NCI-H1417 treated with DMSO at 0.1 percent for 48 hours (cell line): ENCODE measurements around the gene KIRREL3.

ENCODE experiments used
- DNase-seq: peaks from one replicate; lab custom pipeline; 2025; lab: John Stamatoyannopoulos, UW

The KIRREL3 gene

GRCh38 chr11:126506789-126507188 is 493.8 kb downstream of the KIRREL3 start:
- DNase-seq, result no peak

DNA sequence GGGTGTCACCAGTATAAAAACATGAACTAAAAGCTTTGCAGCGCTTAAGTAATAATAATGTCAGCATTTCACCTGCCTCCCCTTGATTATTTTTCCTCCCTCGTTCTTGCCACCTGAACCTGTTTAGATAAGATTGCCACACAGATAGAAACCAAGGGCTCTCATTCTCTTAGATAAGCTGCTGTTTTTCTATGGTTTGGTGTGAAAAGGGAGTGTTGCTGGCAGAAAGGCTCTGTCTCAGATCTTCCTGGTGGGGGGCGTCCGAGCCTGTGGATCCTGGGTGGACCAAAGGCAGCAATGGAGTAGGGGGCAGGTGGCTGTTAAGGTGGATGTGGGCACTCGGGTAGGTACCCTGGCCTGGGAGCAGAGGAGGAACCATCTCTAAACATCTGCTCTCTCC is 497.6 kb downstream of the KIRREL3 start:
- DNase-seq, result no peak

DNA sequence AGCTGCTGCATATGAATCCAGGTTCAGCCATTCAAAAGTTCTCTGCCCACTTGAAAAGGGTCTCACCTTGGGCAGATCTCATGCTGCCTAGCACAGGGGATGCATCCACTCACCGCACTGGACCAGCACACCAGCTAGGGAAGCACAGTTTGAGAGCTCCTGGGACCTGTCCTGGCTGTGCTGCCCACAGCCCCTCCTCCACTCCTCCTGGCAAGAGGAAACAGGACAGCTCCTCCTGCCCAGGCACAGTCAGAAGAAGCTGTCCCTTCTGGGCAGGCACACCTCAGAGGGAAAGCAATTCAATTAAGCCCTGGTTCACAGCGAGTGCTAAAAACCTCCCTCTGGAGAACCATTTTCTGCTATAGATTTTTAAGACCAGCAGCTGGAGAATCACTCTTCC is 498.4 kb downstream of the KIRREL3 start:
- no peak for DNase-seq

GRCh38 chr11:126501641-126502040 is 498.9 kb downstream of the KIRREL3 start:
- DNase-seq, result no peak

DNA sequence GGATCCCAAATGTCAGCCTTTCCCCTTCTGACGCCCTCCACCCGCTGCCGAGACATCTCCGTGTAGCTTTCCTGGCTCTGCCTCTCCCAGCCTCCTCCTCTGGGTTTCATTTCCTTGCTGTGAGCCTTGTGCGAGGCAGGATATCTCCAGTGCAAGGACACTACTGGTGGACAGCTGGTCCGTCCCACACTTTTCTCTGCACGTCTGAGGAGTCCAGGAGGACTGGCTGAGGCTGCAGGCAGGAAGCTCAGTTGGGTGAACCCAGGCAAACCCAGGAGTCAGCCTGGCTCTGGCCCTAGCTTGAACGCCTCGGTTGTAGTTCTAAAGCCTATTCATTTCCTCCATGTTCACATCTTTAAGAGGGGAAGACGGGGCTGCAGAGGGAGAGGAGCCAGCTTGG is 499.6 kb downstream of the KIRREL3 start:
- no peak for DNase-seq

DNA sequence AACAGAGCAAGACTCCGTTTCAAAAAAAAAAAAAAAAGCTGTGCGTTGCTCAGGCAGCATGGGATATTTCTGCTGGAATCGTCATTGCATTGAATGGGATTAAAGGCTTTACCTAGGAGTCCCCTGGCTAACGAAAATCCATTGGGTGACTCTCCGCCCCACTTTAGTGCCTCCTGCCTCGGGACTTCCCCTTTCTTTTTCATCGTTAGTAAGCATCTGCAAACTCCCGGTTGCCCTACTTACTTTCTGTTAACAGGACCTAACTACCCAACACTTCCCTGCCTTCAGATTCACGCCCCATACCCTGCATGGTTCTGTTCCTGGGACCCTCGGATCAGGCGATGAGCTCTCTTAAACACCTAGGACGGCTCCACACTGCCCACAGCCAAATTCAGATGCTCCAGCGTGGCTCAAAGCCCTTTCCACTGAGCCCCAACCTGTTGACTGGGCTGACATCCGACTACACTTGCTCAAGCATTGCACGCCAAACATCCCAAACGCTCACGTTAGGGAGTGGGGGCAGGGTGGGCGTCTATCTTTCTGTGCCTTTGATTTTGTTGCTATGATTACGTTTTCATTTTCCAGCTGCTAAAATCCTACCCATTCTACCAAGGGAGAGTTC is 501.3 kb downstream of the KIRREL3 start:
- DNase-seq, result no peak

DNA sequence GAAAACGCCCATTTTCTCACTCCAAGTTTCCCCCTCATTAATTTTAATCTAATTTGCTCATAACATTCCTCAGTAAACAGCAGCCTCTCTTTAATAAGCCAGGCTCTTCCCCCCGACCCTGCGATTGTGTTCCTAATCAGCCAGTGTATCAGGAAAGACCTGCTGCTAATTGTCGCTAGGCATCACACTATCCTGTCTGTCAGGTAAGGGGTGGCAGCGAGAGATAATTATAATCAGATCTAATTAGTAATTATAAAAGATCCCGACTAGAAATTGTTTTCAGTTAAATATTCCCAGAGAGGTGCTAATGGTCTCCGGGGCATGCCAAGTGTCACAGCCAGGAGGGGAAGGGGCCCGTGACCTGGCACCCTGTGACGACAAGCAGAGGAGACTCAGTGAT is 502.3 kb downstream of the KIRREL3 start:
- no peak for DNase-seq

DNA sequence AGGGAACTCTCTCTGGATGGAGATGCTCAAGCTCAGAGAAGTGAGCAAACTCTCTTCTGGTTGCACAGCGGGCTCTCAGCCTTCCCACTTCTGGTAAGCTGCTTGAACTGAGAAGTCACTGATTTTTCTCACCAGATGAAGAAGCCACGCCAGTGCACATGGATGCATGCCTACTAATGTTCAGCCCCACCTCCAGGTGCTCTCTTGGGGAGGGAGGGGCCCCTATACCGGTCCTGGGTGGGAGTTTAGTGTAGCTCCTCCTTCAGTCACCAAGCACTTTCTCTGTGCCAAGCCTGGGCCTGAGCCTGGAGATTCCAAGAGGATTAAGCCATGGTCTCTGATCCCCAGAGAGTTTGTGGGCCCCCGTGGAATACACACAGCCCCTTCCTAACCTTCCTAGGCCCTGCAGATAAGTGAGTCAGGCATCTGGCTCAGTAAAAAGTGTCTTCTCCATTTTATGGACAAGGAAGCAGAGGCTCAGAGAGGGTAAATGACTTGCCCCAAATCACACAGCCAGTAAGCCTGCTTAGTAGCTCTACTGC is 502.9 kb downstream of the KIRREL3 start:
- no peak for DNase-seq

DNA sequence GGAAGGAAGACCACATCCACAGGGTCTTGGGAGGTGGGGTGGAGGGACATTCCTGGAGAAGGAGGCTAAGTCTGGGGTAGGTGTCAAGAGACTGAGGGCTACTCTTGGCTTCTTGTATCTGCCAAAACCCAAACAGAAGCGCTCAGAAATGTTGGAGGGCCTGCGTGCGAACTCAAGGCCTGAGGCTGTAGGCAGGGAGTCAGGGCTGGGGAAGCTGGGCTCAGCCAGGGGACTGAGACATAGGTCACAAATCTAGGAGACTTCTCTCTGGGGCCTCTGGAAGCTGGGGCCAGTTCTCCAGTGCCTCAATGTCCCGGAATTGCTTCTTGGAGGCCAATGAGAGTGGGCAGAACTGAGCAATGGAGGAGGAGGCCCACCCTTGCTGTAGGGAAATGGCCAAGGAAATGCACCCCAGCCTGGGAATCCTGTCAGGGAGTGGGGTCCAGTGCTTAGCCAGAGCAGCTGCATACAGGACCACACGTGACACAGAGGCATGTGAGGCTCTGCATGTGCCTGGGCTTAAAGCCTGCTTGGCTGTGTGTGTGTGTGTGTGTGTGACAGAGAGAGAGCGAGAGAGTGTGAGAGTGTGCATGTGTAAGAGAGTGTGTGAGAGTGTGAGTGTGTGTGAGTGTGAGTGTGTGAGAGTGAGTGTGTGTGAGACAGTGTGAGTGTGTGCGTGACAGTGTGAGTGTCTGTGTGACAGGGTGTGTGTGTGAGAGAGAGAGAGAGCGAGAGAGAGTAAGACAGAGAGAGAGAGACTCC is 503.8 kb downstream of the KIRREL3 start:
- DNase-seq, result no peak

DNA sequence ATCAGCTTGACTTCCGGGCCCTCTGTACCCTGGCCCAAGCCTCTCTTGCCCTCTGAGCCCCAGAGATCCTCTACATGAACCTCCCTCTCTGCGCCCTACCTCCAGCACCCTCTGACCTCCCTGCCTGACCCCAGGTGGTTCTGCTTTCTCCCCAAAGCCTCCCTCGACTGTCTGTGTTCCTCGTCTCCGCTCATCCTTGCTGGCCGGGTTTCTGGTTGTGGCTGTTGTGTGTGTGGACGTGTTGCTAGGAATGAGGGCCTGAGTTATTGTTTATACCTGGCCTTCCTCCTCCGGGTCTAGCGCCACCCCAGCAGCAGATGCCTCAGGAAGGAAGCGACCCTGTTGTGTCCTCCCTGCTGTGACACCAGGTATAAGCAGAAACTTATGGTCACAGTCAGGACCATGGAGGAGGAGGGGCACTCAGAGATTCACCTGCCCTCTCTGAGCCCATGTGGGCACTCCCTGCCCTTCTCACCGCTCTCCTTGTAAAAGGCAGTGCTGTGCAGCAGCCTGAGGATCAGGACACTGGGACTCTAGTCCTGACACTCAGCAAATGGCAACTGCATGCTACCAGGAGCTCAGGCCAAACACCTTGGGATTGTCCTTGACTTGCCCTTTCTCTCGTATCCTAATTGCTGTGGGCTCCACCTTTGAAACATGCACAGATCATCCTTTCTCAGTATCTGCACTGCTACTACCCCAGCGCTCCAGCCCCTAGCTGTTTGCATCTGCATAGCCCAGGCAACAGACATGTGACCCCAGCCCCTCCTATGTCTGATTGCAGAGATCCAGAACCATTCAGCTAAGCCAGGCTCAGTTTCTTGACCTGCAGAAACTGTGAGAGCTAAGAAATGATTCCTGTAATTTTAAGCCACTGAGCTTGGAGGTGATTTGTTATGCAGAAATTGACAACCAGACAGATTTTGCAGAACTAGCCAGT is 505.0 kb downstream of the KIRREL3 start:
- DNase-seq, result no peak

DNA sequence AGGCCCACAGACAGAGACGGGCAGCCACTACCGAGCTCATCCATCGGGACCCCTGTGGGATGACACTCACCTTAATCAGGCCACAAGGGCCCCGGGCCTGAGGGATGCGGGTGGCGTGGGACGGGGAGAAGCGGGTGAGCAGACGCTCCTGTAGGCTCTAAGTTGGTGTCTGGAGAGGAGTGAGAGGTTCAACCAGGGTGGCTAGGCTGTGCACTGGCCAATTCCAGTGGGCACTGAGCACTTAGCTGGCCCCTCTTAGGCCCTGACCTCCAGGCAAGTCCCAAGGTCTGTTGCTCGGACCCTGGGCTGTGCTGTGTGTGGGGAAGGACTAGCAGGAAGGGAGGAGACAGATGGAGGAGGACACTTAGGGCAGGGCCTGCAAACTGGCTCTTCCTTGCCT is 505.7 kb downstream of the KIRREL3 start:
- no peak for DNase-seq

GRCh38 chr11:126492331-126493082 is 508.1 kb downstream of the KIRREL3 start:
- DNase-seq, result no peak

DNA sequence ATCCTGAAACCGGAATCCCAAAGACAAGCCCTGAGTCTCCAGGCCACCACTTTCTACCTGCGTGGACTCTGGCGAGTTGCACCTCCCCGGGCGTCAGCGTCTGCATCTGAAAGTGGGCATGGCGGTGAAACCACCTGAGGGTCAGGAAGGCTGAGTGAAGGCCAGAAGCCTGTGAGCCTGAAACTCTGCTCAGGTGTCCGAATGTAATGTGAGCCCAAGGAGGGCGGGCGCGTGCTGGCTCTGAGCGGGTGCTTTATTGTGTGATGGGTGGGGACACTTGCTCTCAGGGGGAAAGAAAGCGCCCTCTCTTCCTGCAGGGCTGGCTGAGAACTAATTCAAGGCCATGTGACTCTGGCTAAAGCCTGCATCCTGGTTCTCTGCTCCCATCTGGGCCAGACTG is 509.5 kb downstream of the KIRREL3 start:
- no peak for DNase-seq

- DNase-seq, result no peak
Measured at GRCh38 chr11:126489836-126490660, 510.5 kb downstream of the KIRREL3 start.

DNA sequence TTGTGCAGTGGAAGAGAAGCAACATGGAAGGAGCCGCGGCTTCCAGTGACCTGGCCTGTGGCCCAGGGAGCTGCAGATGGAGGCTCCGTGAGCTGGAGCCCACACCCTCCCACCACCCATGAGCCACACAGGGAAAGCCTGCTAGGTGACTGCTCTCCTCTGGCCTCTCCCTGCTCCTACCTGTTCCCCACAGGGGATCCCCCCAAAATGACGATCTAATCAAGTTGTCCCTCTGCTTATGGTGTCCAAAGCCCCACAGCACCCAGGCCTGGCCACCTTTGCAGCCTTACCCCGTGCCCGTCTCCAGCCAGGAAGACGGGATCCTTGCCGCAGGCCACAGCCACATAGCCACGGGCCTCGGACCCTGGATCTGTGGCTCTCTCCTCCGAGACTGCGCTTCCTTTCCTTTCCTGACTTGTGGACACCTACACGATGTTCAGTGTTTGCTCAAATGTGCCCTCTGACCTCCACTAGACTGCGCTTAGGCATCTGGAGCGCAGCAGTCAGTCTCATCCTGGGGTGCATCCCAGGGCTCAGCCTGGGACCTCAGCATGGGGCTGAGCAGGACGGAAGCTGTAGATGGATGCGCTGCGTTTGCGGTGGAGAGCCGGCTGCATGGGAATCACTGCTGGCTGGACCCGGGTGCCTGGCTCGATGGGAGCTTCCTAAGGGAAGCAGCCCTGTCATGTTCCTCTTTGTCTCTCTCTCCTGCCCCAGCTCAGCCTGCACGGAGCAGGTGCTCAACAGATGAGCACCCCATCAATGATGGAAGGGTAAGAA is 511.8 kb downstream of the KIRREL3 start:
- no peak for DNase-seq

DNA sequence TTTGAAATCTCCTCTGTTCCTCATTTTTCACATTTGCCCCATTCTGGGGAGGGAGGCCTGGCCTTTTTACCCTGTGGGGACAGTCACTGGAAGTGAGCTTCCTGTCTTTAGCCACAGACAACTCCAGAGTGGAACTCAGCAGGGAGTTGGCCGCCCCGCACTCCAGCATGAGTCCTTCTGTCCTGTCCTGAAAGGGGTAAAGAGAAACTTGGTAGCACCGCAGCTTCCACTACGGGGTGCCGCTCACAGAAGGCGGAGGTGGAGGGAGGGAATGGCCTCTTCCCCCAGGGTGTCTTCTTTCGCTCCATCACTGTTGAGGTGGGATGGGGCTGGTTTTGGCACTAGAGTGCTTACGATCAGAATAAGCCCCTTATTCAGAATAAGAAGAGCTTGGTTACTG is 512.9 kb downstream of the KIRREL3 start:
- DNase-seq, result no peak

GRCh38 chr11:126485986-126486635 is 514.5 kb downstream of the KIRREL3 start:
- no peak for DNase-seq

DNA sequence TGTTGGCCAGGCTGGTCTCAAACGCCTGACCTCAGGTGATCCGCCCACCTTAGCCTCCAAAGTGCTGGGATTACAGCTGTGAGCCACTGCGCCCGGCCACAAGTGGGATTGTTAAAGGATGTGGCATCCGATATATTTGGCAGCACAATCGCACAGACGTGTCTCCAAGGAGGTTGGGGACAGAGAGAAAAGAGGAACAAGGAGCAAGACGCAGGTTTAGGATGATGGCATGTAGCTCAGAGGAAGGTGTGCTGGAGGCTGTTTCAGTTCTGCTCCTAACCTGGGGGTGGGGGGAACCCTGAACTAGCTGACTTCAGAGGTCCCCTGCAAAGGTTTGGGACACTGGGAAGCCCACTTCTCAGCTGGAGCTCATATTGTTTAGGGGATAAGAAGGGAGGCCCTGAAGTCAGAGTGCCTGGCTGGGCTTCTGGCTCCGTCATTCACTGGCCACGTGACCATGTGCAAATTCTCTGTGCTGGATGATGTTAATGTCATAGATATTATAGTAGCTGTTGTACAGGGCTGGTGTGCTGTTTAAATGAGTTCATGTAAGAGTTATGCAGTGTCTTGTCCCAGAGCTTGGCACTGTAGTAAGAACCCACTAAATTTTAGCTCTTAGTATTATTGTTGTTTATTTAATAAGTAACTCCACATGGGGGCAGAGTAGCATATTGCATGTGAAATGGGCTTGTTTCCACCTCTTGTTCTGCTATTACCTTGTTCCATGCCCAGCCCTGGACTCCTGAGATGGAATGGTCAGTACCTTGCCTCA is 515.4 kb downstream of the KIRREL3 start:
- no peak for DNase-seq

GRCh38 chr11:126484266-126484665 is 516.3 kb downstream of the KIRREL3 start:
- DNase-seq, result no peak
